Measurements from ENCODE around the gene TRIM26.
A peak's percentile ranks its signal among the peaks of the same experiment; 100 is the strongest.
"Not testable (repeated sequence)": the region's sequence is repeated elsewhere in the genome, so short reads cannot be mapped to it uniquely, and the experiment has no call there.

TRIM26 gene

GRCh38 chr6:30212865-30213666 lies at the start of gene TRIM26:
Gene TRIM26 (minus strand): TSS chr6:30213406. CDS start chr6:30199103, 14,303 bp downstream.
- DNase-seq: peak; percentile 75

GRCh38 chr6:30260036-30260504 lies 46.9 kb upstream of the TRIM26 start:
- DNase-seq: no peak

- peak; percentile 35 for DNase-seq
Measured at GRCh38 chr6:30259140-30260035, 46.2 kb upstream of the TRIM26 start.

- DNase-seq: no peak
Measured at GRCh38 chr6:30258204-30258603, 45.0 kb upstream of the TRIM26 start.

GRCh38 chr6:30252417-30252816 lies 39.2 kb upstream of the TRIM26 start:
- DNase-seq: not testable (repeated sequence)

- DNase-seq: no peak
Measured at GRCh38 chr6:30244560-30244959, 31.4 kb upstream of the TRIM26 start.

- no peak for DNase-seq
Measured at GRCh38 chr6:30238178-30238795, 25.1 kb upstream of the TRIM26 start.

GRCh38 chr6:30234356-30234755 lies 21.1 kb upstream of the TRIM26 start:
- DNase-seq: no peak

- DNase-seq: no peak
Measured at GRCh38 chr6:30231067-30231466, 17.9 kb upstream of the TRIM26 start.

GRCh38 chr6:30227763-30228487 lies 14.7 kb upstream of the TRIM26 start:
- DNase-seq: no peak

GRCh38 chr6:30227242-30227722 lies 14.1 kb upstream of the TRIM26 start:
- DNase-seq: no peak

GRCh38 chr6:30223339-30223738 lies 10.1 kb upstream of the TRIM26 start:
- DNase-seq: no peak

GRCh38 chr6:30221956-30222355 lies 8.8 kb upstream of the TRIM26 start:
- DNase-seq: not testable (repeated sequence)

GRCh38 chr6:30221395-30221794 lies 8.2 kb upstream of the TRIM26 start:
- not testable (repeated sequence) for DNase-seq

GRCh38 chr6:30219244-30219643 lies 6.0 kb upstream of the TRIM26 start:
- peak; percentile 52 for DNase-seq

- no peak for DNase-seq
Measured at GRCh38 chr6:30216096-30216495, 2.9 kb upstream of the TRIM26 start.

GRCh38 chr6:30214657-30214982 lies 1.4 kb upstream of the TRIM26 start:
- DNase-seq: no peak

GRCh38 chr6:30213957-30214656 lies 901 bp upstream of the TRIM26 start:
- DNase-seq: no peak

- DNase-seq: no peak
Measured at GRCh38 chr6:30213667-30213956, 406 bp upstream of the TRIM26 start.

- DNase-seq: no peak
Measured at GRCh38 chr6:30211899-30212298, 1.3 kb downstream of the TRIM26 start.

GRCh38 chr6:30211306-30211705 lies 1.9 kb downstream of the TRIM26 start:
- no peak for DNase-seq

All from NCI-H2081 treated with DMSO at 0.1 percent for 48 hours (cell line).